ENCODE data around the gene HIGD1A. TPM values are rescaled to one million over a fixed set of nuclear protein-coding genes. Genes with fewer than 3 reads are reported as not detected.

Gene HIGD1A
- total and polyA plus RNA-seq, 8 donors = 62.0 to 413 (median 189) TPM

DNA sequence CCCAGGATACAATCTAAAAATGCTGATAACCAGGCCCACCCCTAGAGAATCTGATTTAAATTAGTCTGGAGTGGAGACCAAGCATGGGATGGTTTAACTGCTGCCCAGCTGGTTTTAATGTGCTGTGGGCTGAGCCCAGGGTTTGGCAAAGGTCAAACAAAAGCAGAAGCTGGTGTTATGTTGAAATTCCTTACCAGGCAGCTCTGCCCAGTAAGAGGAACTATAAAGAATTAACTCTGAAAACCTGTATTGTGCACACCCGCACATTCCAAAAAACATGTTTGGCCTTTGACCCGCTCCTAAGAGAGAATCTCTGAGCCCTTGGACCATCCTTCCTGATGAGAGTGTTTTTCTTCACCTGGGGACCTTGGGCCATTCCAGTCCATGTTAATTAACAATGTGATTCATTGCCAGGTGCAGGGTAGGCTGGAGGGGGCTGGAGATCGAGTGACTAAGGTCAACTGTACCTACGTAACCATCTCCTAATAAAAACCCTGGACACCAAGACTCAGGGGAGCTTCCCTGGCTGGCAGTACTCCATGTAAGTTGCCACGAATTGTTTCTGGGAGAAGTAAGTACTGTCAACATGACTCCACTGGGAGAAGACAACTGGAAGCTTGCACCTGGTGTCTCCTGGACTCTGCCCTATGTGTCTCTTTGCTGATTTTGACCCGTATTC, 42.1 kb downstream of the HIGD1A start:
- H3K4me3 ChIP-seq = no peak overlapping the region
- H3K4me1 ChIP-seq = peaks cover 0 to 42% (median 16%) of the 10 kb centered on the region in 4 donors
- no peaks in the 10 kb centered on the region for H3K36me3 ChIP-seq
- no peak for DNase-seq
- intact Hi-C loops (cut with DNase I; ENCODE audit: low total_unique reads) = no loop called here
- 68 to 74% (median 72%) methylated on average over 6 of the region's 6 CpGs for whole genome bisulfite sequencing, 5 donors
- no peaks in the 10 kb centered on the region for H3K9me3 ChIP-seq
- peak overlapping the region in 2 of 5 donors; percentile 46 to 48 for H3K27ac ChIP-seq
- TF ChIP-seq POLR2A (IDR thresholded peaks at IDR 0.05) (no peak), EP300 (IDR thresholded peaks at IDR 0.05) (no peak), POLR2AphosphoS5 (IDR thresholded peaks at IDR 0.05) (no peak)
- TF ChIP-seq, protein P1, sequence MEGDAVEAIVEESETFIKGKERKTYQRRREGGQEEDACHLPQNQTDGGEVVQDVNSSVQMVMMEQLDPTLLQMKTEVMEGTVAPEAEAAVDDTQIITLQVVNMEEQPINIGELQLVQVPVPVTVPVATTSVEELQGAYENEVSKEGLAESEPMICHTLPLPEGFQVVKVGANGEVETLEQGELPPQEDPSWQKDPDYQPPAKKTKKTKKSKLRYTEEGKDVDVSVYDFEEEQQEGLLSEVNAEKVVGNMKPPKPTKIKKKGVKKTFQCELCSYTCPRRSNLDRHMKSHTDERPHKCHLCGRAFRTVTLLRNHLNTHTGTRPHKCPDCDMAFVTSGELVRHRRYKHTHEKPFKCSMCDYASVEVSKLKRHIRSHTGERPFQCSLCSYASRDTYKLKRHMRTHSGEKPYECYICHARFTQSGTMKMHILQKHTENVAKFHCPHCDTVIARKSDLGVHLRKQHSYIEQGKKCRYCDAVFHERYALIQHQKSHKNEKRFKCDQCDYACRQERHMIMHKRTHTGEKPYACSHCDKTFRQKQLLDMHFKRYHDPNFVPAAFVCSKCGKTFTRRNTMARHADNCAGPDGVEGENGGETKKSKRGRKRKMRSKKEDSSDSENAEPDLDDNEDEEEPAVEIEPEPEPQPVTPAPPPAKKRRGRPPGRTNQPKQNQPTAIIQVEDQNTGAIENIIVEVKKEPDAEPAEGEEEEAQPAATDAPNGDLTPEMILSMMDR (IDR thresholded peaks at IDR 0.05) = no peak
- H3K27me3 ChIP-seq = no peaks in the 10 kb centered on the region

DNA sequence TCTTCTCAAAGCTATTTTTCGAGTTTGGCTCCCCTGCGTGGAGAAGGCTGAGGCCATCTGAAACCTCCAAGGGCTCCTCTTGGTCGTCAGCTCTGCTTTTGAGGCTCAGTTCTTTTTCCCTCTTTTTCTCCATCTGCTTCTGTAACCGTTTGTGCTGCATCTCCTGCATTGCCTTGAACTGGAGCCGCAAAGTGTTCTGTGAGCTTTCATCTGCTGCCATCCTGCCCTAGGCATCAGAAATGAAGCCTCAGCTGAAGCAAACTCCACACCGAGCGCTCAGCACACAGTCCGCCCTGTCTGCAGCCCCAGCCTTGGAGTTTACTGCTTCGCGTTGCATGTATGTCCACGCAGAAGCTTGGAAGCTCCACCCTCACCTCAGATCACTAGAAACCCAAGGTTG, 46.2 kb downstream of the HIGD1A start:
- Histone ChIP-seq H3K4me1 (peaks cover 7 to 36% (median 11%) of the 10 kb centered on the region in 4 donors), H3K9me3 (no peaks in the 10 kb centered on the region), H3K27ac (no peak overlapping the region), H3K27me3 (no peaks in the 10 kb centered on the region), H3K36me3 (no peaks in the 10 kb centered on the region), H3K4me3 (no peak overlapping the region)
- DNase-seq = no peak
- WGBS, 5 donors = 82 to 89% (median 86%) methylated on average over 11 of the region's 11 CpGs
- intact Hi-C loops (cut with DNase I; ENCODE audit: low total_unique reads) = no loop called here
- TF ChIP-seq EP300 (IDR thresholded peaks at IDR 0.05) = no peak
- TF ChIP-seq, protein P1 (IDR thresholded peaks at IDR 0.05) = no peak
- no peak for TF ChIP-seq POLR2AphosphoS5 (IDR thresholded peaks at IDR 0.05)
- TF ChIP-seq POLR2A (IDR thresholded peaks at IDR 0.05) = no peak

GRCh38 chr3:42756681-42757213, 47.5 kb downstream of the HIGD1A start:
- Histone ChIP-seq H3K27ac (peak overlapping the region in 2 of 5 donors; percentile 13 to 42), H3K9me3 (no peaks in the 10 kb centered on the region), H3K4me3 (no peak overlapping the region), H3K4me1 (peaks cover 0 to 22% (median 8%) of the 10 kb centered on the region in 4 donors), H3K27me3 (no peaks in the 10 kb centered on the region), H3K36me3 (no peaks in the 10 kb centered on the region)
- WGBS, 5 donors = 92 to 96% (median 93%) methylated on average over 6 of the region's 6 CpGs
- TF ChIP-seq, protein P1 (IDR thresholded peaks at IDR 0.05) = no peak
- TF ChIP-seq POLR2A (IDR thresholded peaks at IDR 0.05) (no peak), EP300 (IDR thresholded peaks at IDR 0.05) (no peak), POLR2AphosphoS5 (IDR thresholded peaks at IDR 0.05) (no peak)
- DNase-seq = no peak
- intact Hi-C loops (cut with DNase I; ENCODE audit: low total_unique reads) = no loop called here

GRCh38 chr3:42755681-42756578, 48.4 kb downstream of the HIGD1A start:
- Histone ChIP-seq H3K36me3 (no peaks in the 10 kb centered on the region), H3K27ac (peak overlapping the region in 3 of 5 donors; percentile 13 to 42 (median 32)), H3K4me1 (peaks cover 0 to 18% (median 8%) of the 10 kb centered on the region in 4 donors), H3K4me3 (no peak overlapping the region), H3K27me3 (no peaks in the 10 kb centered on the region), H3K9me3 (no peaks in the 10 kb centered on the region)
- WGBS, 5 donors = 62 to 75% (median 67%) methylated on average over 5 of the region's 5 CpGs
- peak; percentile 51 to 57 for DNase-seq
- TF ChIP-seq POLR2A (IDR thresholded peaks at IDR 0.05) (no peak), POLR2AphosphoS5 (IDR thresholded peaks at IDR 0.05) (peak in 1 of 3 donors; percentile 41), EP300 (IDR thresholded peaks at IDR 0.05) (no peak)
- TF ChIP-seq, protein P1 (IDR thresholded peaks at IDR 0.05) = peak in 3 of 7 experiments; percentile 6 to 23 (median 15)
- intact Hi-C loops (cut with DNase I; ENCODE audit: low total_unique reads) = no loop called here
